ENCODE data around the gene NLRP5. TPM values are rescaled to one million over a fixed set of nuclear protein-coding genes. Genes with fewer than 3 reads are reported as not detected.

Gene NLRP5
- total and polyA plus RNA-seq, 9 donors, result 0.17 to 2.7 (median 0.52) TPM; not detected in 6

DNA sequence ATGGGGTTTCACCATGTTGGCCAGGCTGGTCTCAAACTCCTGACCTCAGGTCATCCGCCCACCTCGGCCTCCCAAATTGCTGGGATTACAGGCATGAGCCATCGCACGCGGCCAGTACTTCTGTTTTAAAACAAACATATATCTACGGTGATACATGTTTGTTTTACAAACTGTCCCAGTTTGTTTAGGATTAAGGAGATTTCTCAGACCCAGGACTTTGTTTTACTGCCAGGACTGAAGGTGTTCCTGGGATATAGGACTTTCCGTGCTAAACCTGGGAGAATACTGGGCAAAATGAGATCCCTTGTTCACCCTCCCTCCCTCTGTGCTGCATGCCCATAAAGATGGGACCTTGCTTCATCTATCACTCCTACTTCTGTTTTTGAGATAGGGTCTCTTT lies 30.1 kb upstream of the NLRP5 start:
- Histone ChIP-seq H3K36me3 (no peaks in the 10 kb centered on the region), H3K9me3 (no peaks in the 10 kb centered on the region), H3K4me3 (no peak overlapping the region), H3K27me3 (no peaks in the 10 kb centered on the region), H3K27ac (no peak overlapping the region), H3K4me1 (ENCODE audit: insufficient read depth) (no peaks in the 10 kb centered on the region)
- intact Hi-C loops (cut with DNase I), result no loop called here
- WGBS, 3 donors, result 83 to 89% (median 84%) methylated on average over 7 of the region's 7 CpGs
- DNase-seq, result no peak
- no peak for TF ChIP-seq EP300 (IDR thresholded peaks at IDR 0.05)
- TF ChIP-seq, protein P1, sequence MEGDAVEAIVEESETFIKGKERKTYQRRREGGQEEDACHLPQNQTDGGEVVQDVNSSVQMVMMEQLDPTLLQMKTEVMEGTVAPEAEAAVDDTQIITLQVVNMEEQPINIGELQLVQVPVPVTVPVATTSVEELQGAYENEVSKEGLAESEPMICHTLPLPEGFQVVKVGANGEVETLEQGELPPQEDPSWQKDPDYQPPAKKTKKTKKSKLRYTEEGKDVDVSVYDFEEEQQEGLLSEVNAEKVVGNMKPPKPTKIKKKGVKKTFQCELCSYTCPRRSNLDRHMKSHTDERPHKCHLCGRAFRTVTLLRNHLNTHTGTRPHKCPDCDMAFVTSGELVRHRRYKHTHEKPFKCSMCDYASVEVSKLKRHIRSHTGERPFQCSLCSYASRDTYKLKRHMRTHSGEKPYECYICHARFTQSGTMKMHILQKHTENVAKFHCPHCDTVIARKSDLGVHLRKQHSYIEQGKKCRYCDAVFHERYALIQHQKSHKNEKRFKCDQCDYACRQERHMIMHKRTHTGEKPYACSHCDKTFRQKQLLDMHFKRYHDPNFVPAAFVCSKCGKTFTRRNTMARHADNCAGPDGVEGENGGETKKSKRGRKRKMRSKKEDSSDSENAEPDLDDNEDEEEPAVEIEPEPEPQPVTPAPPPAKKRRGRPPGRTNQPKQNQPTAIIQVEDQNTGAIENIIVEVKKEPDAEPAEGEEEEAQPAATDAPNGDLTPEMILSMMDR (IDR thresholded peaks at IDR 0.05), result no peak

DNA sequence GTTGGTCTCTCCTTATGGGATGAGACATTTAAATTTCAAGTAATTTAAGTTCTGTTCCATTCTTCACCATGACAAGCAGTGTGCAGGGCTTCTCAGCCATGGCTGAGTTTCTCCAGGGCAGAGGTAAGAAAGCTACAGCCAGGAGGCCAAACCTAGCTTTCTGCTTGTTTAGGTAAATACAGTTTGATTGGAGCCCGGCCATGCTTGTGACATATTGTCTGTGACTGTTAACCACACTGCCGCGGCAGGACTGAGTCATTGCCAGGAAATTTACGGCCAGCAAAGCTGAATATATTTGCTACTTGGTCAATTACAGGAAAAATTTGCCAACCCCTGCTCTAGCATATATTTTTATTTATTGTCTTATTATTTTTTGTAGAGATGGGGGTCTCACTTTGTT lies 28.2 kb upstream of the NLRP5 start:
- TF ChIP-seq, protein P1 (IDR thresholded peaks at IDR 0.05), result no peak
- TF ChIP-seq EP300 (IDR thresholded peaks at IDR 0.05), result no peak
- TF ChIP-seq POLR2A (IDR thresholded peaks at IDR 0.05), result no peak
- no peaks in the 10 kb centered on the region for H3K4me1 ChIP-seq (ENCODE audit: insufficient read depth)
- no peaks in the 10 kb centered on the region for H3K27me3 ChIP-seq
- 65 to 78% (median 75%) methylated on average over 4 of the region's 4 CpGs for whole genome bisulfite sequencing, 3 donors
- intact Hi-C loops (cut with DNase I), result no loop called here
- no peaks in the 10 kb centered on the region for H3K36me3 ChIP-seq
- no peak overlapping the region for H3K27ac ChIP-seq
- DNase-seq, result no peak
- H3K9me3 ChIP-seq, result no peaks in the 10 kb centered on the region
- H3K4me3 ChIP-seq, result no peak overlapping the region

GRCh38 chr19:55959996-55960675 lies 26.4 kb upstream of the NLRP5 start:
- no peaks in the 10 kb centered on the region for H3K4me1 ChIP-seq (ENCODE audit: insufficient read depth)
- no peak for TF ChIP-seq EP300 (IDR thresholded peaks at IDR 0.05)
- TF ChIP-seq POLR2A (IDR thresholded peaks at IDR 0.05), result no peak
- TF ChIP-seq, protein P1 (IDR thresholded peaks at IDR 0.05), result no peak
- intact Hi-C loops (cut with DNase I), result no loop called here
- H3K27ac ChIP-seq, result no peak overlapping the region
- 79 to 88% (median 82%) methylated on average over 6 of the region's 6 CpGs for WGBS, 3 donors
- H3K27me3 ChIP-seq, result no peaks in the 10 kb centered on the region
- no peaks in the 10 kb centered on the region for H3K36me3 ChIP-seq
- H3K4me3 ChIP-seq, result no peak overlapping the region
- H3K9me3 ChIP-seq, result no peaks in the 10 kb centered on the region
- no peak for DNase-seq

- TF ChIP-seq POLR2A (IDR thresholded peaks at IDR 0.05) (no peak), EP300 (IDR thresholded peaks at IDR 0.05) (no peak)
- TF ChIP-seq, protein P1 (IDR thresholded peaks at IDR 0.05), result no peak
- Histone ChIP-seq H3K4me3 (no peak overlapping the region), H3K9me3 (no peaks in the 10 kb centered on the region), H3K27me3 (no peaks in the 10 kb centered on the region), H3K27ac (no peak overlapping the region), H3K4me1 (ENCODE audit: insufficient read depth) (no peaks in the 10 kb centered on the region), H3K36me3 (no peaks in the 10 kb centered on the region)
- DNase-seq, result no peak
- WGBS, 3 donors, result 89 to 94% (median 93%) methylated on average over 10 of the region's 10 CpGs
- intact Hi-C loops (cut with DNase I), result no loop called here
These were observed 24.4 kb upstream of the NLRP5 start for GRCh38 chr19:55962186-55962585.
